Suprapubic skin (tissue), 3 donors: ENCODE data around the gene LRRC8D.

Experiments used
- CTCF ChIP-seq, 2 donors: fragments of 200-600 bp in 1 of 2; fragments of 450-650 bp in 1 of 2; sonication (generic) in 1 of 2; IDR thresholded peaks; one replicate each; pipeline ENCODE4 v1.5.1; 2016 to 2019; ENCODE audit warnings: antibody characterized with exemption in 2 of 2, mild to moderate bottlenecking in 1 of 2, moderate library complexity in 1 of 2
- POLR2A ChIP-seq, 2 donors: fragments of 450-650 bp; IDR thresholded peaks; one replicate each; pipeline ENCODE4 v1.6.1; 2017; ENCODE audit warnings: antibody characterized with exemption in 2 of 2, mild to moderate bottlenecking in 2 of 2, moderate library complexity in 2 of 2

DNA sequence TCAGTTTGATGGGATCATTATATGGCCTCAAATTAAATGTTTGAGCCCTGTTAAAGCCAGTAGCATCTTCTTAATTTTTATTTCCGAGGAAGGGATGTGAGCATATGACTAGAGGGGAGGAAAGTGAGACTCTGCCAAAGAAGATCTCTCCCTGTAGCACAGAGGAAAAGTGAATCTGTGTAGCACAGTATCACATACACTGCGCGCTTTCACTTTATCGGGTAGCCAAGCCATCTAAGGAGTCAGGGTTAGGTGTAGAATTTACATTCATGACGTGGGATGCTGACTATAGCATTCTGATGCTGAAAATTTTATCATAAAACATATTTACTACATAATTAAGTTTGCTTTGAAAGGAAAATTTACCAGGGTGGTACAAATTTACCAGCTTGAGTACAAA is 24.0 kb downstream of the LRRC8D start:
- TF ChIP-seq CTCF (IDR thresholded peaks at IDR 0.05) (no peak), POLR2A (IDR thresholded peaks at IDR 0.05) (no peak)
